Glutamatergic neuron (in vitro differentiated cells): Measurements from ENCODE around the gene MAGT1. TPM values are rescaled to one million over a fixed set of nuclear protein-coding genes. Genes with fewer than 3 reads are reported as not detected.

Experiments used
- DNase-seq: peaks from one replicate; pipeline ENCODE4 v3.0.0; 2022
- H3K27ac Mint-ChIP-seq: one replicate; pipeline ENCODE4 v1.8.0; 2020; ENCODE audit warnings: mild to moderate bottlenecking, mixed read lengths, inconsistent platforms; ENCODE audit not compliant: unreplicated experiment
- H3K27me3 Mint-ChIP-seq: one replicate; pipeline ENCODE4 v1.8.0; 2020; ENCODE audit warnings: mild to moderate bottlenecking, moderate library complexity, mixed read lengths, inconsistent platforms; ENCODE audit not compliant: unreplicated experiment
- H3K36me3 Mint-ChIP-seq: one replicate; pipeline ENCODE4 v1.8.0; 2020; ENCODE audit warnings: mild to moderate bottlenecking, mixed read lengths, inconsistent platforms; ENCODE audit not compliant: unreplicated experiment
- H3K4me1 Mint-ChIP-seq: one replicate; pipeline ENCODE4 v1.8.0; 2020; ENCODE audit warnings: mild to moderate bottlenecking, low read depth, mixed read lengths, inconsistent platforms; ENCODE audit not compliant: unreplicated experiment
- H3K4me3 Mint-ChIP-seq: one replicate; pipeline ENCODE4 v1.8.0; 2020; ENCODE audit warnings: mild to moderate bottlenecking, mixed read lengths, inconsistent platforms; ENCODE audit not compliant: unreplicated experiment
- H3K9me3 Mint-ChIP-seq: one replicate; pipeline ENCODE4 v1.8.0; 2020; ENCODE audit warnings: mild to moderate bottlenecking, moderate library complexity, mixed read lengths, inconsistent platforms; ENCODE audit not compliant: unreplicated experiment
- total RNA-seq: library from RNA; stranded (reverse); fragmentation: NEBNext Ultra II Directional; extraction: Animal tissue kit (Norgen Biotek cat#: 25700); gene quantifications from one replicate; pipeline ENCODE4 v1.2.1, GENCODE V29; 2021; ENCODE audit not compliant: unreplicated experiment
- TF ChIP-seq, protein P1 (sequence below): fragments of 200-600 bp; sonication (generic); IDR thresholded peaks from one replicate; pipeline ENCODE4 v1.5.0; 2021; ENCODE audit not compliant: partially characterized antibody, unreplicated experiment

Gene MAGT1
- total RNA-seq, 1 donor from 2014 or later: 8.6 TPM

DNA sequence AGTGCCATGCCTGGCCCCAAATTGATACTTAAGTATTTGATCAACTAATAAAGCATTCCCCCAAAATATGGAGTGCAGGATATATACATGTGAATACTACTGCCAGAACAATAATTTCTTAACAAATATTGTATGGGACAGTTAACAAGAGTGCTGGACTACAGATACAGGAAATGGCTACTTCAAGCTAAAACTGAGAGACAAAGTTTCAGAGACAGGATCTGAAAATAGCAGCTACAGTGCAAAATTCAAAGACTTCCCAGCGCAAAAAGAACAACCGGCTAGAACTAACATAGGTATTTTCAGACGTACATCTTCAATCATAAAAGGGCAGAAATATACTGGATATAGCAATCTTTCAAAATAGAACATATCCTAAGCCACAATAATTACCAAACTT is 115.5 kb downstream of the MAGT1 start:
- Mint-ChIP-seq H3K27ac (no peak overlapping the region), H3K27me3 (no peaks in the 10 kb centered on the region), H3K4me1 (peaks cover 6% of the 10 kb centered on the region), H3K36me3 (no peaks in the 10 kb centered on the region), H3K4me3 (no peak overlapping the region), H3K9me3 (no peaks in the 10 kb centered on the region)
- no peak for DNase-seq
- TF ChIP-seq, protein P1, sequence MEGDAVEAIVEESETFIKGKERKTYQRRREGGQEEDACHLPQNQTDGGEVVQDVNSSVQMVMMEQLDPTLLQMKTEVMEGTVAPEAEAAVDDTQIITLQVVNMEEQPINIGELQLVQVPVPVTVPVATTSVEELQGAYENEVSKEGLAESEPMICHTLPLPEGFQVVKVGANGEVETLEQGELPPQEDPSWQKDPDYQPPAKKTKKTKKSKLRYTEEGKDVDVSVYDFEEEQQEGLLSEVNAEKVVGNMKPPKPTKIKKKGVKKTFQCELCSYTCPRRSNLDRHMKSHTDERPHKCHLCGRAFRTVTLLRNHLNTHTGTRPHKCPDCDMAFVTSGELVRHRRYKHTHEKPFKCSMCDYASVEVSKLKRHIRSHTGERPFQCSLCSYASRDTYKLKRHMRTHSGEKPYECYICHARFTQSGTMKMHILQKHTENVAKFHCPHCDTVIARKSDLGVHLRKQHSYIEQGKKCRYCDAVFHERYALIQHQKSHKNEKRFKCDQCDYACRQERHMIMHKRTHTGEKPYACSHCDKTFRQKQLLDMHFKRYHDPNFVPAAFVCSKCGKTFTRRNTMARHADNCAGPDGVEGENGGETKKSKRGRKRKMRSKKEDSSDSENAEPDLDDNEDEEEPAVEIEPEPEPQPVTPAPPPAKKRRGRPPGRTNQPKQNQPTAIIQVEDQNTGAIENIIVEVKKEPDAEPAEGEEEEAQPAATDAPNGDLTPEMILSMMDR: no peak

DNA sequence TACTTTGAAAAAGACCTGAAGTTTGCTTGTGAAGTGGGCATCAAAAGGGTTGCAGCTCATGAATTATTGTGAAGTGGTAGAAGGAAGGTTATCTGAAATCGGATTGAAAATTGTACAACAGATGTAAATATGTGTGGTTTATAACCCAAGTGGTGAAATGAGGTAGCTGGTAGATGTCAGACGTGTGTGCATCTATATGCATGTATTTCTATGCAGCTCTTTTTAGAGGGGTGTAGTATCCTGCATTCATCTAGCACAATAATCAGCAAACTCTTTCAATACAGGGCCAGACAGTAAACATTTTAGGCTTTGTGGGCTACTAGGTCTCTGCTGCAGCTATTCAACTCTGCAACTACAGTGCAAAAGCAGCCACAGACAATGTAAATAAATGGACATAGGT is 118.6 kb downstream of the MAGT1 start:
- Mint-ChIP-seq H3K36me3 (no peaks in the 10 kb centered on the region), H3K4me3 (no peak overlapping the region), H3K9me3 (no peaks in the 10 kb centered on the region), H3K27ac (no peak overlapping the region), H3K4me1 (peaks cover 4% of the 10 kb centered on the region), H3K27me3 (no peaks in the 10 kb centered on the region)
- DNase-seq: no peak
- TF ChIP-seq, protein P1: no peak

Other genes with a start within 250 kb of the MAGT1 start
- gene ATRX, start 109.2 kb downstream of the MAGT1 start, total RNA-seq: 152 TPM
- gene COX7B, start 4.0 kb upstream of the MAGT1 start, total RNA-seq: 188 TPM
- 11.5 TPM for gene ATP7A, start 15.3 kb upstream of the MAGT1 start, total RNA-seq
- not detected for gene PGAM4, start 74.2 kb upstream of the MAGT1 start, total RNA-seq
- 263 TPM for gene PGK1, start 208.8 kb upstream of the MAGT1 start, total RNA-seq
- gene TAF9B, start 244.2 kb upstream of the MAGT1 start, total RNA-seq: 30.4 TPM